ENCODE data around the gene LGALS9.
"Not testable (repeated sequence)": the region's sequence is repeated elsewhere in the genome, so short reads cannot be mapped to it uniquely, and the experiment has no call there.

Gene LGALS9

GRCh38 chr17:27634776-27635175 is 3.8 kb downstream of the LGALS9 start:
- TF ChIP-seq CTCF (conservative IDR thresholded peaks at IDR 0.05; ENCODE audit: low read depth, low read length), result no peak
- DNase-seq (ENCODE audit: low read depth), result no peak
- no peak overlapping the region for H3K4me3 ChIP-seq (ENCODE audit: low read depth, low read length)

DNA sequence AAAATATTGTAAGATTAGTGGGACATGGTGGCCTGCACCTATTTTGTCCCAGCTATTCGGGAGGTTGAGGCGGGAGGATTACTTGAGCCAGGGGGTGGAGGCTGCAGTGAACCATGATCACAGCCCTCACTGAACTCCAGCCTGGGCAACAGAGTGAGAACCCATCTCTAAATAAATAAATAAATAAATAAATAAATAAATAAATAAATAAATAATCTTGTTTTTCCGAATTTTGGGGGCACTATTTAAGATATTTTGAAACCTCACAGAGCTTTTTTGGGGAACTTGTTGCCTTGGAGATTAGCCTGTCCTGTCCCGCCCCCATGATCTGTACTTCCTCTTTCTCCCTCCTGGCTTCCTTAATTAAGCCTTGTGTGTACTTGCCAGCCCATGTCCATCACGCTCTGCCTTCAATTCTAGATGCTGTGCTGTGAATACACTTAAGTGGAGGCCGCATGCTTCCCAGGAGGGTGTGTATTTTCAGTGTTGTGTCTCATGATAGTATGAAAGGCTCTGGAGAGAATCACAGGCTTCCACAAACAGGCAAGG is 4.4 kb downstream of the LGALS9 start:
- DNase-seq (ENCODE audit: low read depth), result no peak
- no peak for TF ChIP-seq CTCF (conservative IDR thresholded peaks at IDR 0.05; ENCODE audit: low read depth, low read length)

GRCh38 chr17:27636005-27636520 is 5.1 kb downstream of the LGALS9 start:
- DNase-seq (ENCODE audit: low read depth); H3K4me3 ChIP-seq (ENCODE audit: low read depth, low read length): not testable (repeated sequence)

More for the DNA sequence above, 4.4 kb downstream of the LGALS9 start:
- H3K4me3 ChIP-seq (ENCODE audit: low read depth, low read length), result no peak overlapping the region

DNA sequence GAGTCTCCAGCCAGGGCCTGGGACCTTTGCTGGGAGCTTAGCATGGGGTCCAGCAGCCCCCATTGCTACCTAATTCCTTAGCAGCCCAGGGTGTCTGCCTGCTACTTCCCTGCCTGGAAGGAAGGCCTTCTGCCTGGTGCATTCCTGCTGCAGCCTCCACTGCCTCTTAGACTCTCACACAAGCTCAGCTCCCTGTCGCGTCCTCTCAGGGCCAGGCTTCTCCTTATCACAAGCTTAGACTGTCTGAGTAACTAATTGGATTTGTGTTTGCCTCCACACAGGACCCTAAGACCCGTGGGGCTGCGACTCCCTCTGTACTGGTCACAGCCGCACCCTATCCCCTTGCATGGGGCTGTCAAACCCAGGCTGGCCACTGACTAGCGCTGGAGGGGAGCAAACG is 6.8 kb downstream of the LGALS9 start:
- not testable (repeated sequence) for DNase-seq (ENCODE audit: low read depth); H3K4me3 ChIP-seq (ENCODE audit: low read depth, low read length)

DNA sequence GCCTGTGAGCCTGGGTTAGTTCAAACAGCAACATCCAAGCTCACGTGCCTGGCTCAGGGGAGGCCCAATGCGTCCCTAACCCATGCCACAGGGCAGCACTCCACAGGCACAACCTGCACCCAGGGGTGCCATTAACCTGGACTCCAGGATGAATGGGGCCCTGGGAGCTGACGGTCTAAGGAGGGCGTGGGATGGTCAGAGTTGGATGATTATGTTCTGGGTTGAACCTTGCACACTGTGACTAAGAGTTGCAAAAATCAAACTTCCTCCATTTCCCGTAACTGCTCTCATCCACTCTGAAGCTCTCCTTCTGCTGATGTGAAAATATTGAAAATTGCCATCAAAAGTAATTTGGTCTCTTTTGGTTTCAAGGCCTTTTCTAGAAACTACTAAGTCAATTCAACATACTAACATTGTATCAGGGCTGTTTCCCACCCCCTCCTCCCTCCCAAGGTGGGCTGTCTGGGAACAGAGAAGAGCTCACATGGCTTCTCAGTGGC is 7.5 kb downstream of the LGALS9 start:
- H3K4me3 ChIP-seq (ENCODE audit: low read depth, low read length); DNase-seq (ENCODE audit: low read depth): not testable (repeated sequence)

DNA sequence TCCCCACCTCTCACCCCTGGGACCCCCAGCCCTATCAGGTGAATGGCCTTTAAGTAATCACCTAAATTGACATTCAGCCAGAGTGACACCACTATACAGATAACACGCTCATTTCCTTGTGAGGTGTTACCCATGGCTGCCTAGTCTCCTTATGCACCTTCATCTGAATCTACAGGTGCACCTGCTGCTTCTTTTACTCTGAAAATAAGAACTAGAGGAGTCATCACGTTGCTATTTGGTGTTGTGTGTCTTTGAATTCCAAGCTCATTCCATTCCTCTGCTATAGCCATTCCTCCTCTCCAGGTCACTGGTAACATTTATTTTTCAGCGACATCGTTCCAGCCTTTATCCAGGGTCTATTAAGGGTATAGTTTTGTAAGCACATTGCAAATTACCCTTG is 9.8 kb downstream of the LGALS9 start:
- H3K4me3 ChIP-seq (ENCODE audit: low read depth, low read length), result no peak overlapping the region
- no peak for TF ChIP-seq CTCF (conservative IDR thresholded peaks at IDR 0.05; ENCODE audit: low read depth, low read length)
- no peak for DNase-seq (ENCODE audit: low read depth)

- no peak for DNase-seq (ENCODE audit: low read depth)
- TF ChIP-seq CTCF (conservative IDR thresholded peaks at IDR 0.05; ENCODE audit: low read depth, low read length), result no peak
Measured at GRCh38 chr17:27644586-27644985, 13.6 kb downstream of the LGALS9 start.

GRCh38 chr17:27645621-27646020 is 14.6 kb downstream of the LGALS9 start:
- H3K4me3 ChIP-seq (ENCODE audit: low read depth, low read length); DNase-seq (ENCODE audit: low read depth): not testable (repeated sequence)

More at GRCh38 chr17:27644586-27644985, 13.6 kb downstream of the LGALS9 start:
- H3K4me3 ChIP-seq (ENCODE audit: low read depth, low read length), result no peak overlapping the region

GRCh38 chr17:27646232-27646631 is 15.2 kb downstream of the LGALS9 start:
- no peak overlapping the region for H3K4me3 ChIP-seq (ENCODE audit: low read depth, low read length)
- DNase-seq (ENCODE audit: low read depth), result no peak
- TF ChIP-seq CTCF (conservative IDR thresholded peaks at IDR 0.05; ENCODE audit: low read depth, low read length), result no peak

All from choroid plexus epithelial cell (primary cell).